Measurements from ENCODE around the gene RASGRP2.

DNA sequence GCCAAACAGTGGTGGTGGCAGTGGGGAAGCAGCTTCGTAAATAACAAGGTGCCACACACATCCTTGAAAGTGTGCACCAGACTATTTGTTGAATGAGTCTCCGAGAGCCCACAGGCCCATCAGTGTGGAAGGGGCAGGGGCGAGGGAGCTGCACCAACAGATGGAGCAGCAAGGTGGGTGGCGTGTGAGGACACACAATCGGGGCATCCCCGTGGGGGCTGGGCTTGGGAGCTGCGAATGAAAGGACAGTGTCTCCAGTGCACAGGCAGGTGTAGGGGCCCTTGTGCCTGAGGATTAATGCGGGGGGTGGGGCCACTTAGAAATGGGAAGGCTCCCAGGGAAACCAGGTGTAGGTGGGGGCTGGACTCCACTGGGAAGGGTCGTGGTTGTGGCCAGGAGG lies 23.8 kb downstream of the RASGRP2 start:
- TF ChIP-seq, protein P1, sequence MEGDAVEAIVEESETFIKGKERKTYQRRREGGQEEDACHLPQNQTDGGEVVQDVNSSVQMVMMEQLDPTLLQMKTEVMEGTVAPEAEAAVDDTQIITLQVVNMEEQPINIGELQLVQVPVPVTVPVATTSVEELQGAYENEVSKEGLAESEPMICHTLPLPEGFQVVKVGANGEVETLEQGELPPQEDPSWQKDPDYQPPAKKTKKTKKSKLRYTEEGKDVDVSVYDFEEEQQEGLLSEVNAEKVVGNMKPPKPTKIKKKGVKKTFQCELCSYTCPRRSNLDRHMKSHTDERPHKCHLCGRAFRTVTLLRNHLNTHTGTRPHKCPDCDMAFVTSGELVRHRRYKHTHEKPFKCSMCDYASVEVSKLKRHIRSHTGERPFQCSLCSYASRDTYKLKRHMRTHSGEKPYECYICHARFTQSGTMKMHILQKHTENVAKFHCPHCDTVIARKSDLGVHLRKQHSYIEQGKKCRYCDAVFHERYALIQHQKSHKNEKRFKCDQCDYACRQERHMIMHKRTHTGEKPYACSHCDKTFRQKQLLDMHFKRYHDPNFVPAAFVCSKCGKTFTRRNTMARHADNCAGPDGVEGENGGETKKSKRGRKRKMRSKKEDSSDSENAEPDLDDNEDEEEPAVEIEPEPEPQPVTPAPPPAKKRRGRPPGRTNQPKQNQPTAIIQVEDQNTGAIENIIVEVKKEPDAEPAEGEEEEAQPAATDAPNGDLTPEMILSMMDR (IDR thresholded peaks at IDR 0.05) = no peak
- no peak for TF ChIP-seq POLR2A (IDR thresholded peaks at IDR 0.05)

Measured in prostate gland (tissue), 2 donors.